Measurements from ENCODE around the gene LPP. TPM values are rescaled to one million over a fixed set of nuclear protein-coding genes. Genes with fewer than 3 reads are reported as not detected.

The LPP gene
- total RNA-seq, 1 donor, result 77.4 TPM

DNA sequence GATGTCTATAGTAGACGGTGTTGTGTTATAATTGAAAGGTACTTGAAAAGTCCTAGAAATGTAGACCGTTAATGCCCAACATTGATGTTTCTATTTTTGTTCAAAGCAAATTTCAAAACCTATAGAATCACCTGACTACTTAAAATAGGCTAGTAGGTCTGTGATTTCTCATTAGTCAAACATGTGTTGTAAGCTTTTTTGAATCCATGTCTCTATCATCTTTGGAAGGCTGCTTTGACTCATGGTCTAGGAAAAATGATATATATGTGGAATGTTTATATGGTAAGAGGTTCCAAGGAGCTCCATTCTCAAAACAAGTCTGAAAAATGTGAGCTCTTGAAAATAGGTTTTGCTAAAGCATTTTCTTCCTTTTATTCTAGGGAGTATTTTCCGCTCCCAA is 375.3 kb downstream of the LPP start:
- no peak overlapping the region for H3K4me2 ChIP-seq (ENCODE audit: insufficient read depth, low read length)

DNA sequence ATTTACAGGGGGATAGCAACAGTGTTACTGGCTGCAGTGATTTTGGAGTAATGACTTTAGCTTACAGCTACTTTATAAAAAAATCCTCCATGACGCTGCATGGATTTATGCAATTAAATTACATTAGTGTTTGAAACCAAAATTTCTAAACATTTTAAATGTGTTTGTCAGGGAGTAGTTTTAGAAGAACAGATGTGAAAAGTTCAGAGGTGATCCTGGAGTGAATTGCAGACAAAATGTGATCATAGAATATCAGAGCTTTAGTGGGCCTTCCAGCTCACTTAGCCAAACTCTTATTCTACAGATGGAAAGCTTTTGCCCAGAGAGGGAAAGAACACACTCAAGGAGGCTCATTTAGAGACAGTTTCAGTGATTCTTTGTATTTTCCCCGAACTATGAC is 376.3 kb downstream of the LPP start:
- DNase-seq (ENCODE audit: insufficient read length, low spot score, missing footprints), result no peak
- Histone ChIP-seq H3K4me2 (ENCODE audit: insufficient read depth, low read length) (no peak overlapping the region), H3K27me3 (ENCODE audit: insufficient read depth, low read length) (no peaks in the 10 kb centered on the region), H3K9me3 (ENCODE audit: low read depth, low read length) (no peaks in the 10 kb centered on the region), H3K79me2 (ENCODE audit: insufficient read depth, low read length) (peaks cover 35% of the 10 kb centered on the region), H2AFZ (ENCODE audit: low read length) (no peak overlapping the region), H3K4me3 (ENCODE audit: insufficient read depth, low read length) (no peak overlapping the region), H4K20me1 (ENCODE audit: insufficient read depth, low read length) (peaks cover 10% of the 10 kb centered on the region), H3K4me1 (ENCODE audit: insufficient read depth, low read length) (peaks cover 36% of the 10 kb centered on the region), H3K36me3 (ENCODE audit: insufficient read depth, low read length) (no peaks in the 10 kb centered on the region), H3K27ac (ENCODE audit: low read depth, low read length) (no peak overlapping the region)
- TF ChIP-seq, protein P1, sequence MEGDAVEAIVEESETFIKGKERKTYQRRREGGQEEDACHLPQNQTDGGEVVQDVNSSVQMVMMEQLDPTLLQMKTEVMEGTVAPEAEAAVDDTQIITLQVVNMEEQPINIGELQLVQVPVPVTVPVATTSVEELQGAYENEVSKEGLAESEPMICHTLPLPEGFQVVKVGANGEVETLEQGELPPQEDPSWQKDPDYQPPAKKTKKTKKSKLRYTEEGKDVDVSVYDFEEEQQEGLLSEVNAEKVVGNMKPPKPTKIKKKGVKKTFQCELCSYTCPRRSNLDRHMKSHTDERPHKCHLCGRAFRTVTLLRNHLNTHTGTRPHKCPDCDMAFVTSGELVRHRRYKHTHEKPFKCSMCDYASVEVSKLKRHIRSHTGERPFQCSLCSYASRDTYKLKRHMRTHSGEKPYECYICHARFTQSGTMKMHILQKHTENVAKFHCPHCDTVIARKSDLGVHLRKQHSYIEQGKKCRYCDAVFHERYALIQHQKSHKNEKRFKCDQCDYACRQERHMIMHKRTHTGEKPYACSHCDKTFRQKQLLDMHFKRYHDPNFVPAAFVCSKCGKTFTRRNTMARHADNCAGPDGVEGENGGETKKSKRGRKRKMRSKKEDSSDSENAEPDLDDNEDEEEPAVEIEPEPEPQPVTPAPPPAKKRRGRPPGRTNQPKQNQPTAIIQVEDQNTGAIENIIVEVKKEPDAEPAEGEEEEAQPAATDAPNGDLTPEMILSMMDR (IDR thresholded peaks at IDR 0.05; ENCODE audit: extremely low read depth, low read depth, low read length), result no peak

More for the DNA sequence above, 375.3 kb downstream of the LPP start:
- H3K79me2 ChIP-seq (ENCODE audit: insufficient read depth, low read length), result peaks cover 26% of the 10 kb centered on the region
- no peak overlapping the region for H3K4me3 ChIP-seq (ENCODE audit: insufficient read depth, low read length)
- H2AFZ ChIP-seq (ENCODE audit: low read length), result no peak overlapping the region
- no peaks in the 10 kb centered on the region for H3K9me3 ChIP-seq (ENCODE audit: low read depth, low read length)
- H3K27me3 ChIP-seq (ENCODE audit: insufficient read depth, low read length), result no peaks in the 10 kb centered on the region
- H3K27ac ChIP-seq (ENCODE audit: low read depth, low read length), result no peak overlapping the region
- H3K4me1 ChIP-seq (ENCODE audit: insufficient read depth, low read length), result peaks cover 27% of the 10 kb centered on the region
- TF ChIP-seq, protein P1 (IDR thresholded peaks at IDR 0.05; ENCODE audit: extremely low read depth, low read depth, low read length), result no peak
- H3K36me3 ChIP-seq (ENCODE audit: insufficient read depth, low read length), result peaks cover 4% of the 10 kb centered on the region
- peaks cover 3% of the 10 kb centered on the region for H4K20me1 ChIP-seq (ENCODE audit: insufficient read depth, low read length)
- DNase-seq (ENCODE audit: insufficient read length, low spot score, missing footprints), result peak; percentile 84

DNA sequence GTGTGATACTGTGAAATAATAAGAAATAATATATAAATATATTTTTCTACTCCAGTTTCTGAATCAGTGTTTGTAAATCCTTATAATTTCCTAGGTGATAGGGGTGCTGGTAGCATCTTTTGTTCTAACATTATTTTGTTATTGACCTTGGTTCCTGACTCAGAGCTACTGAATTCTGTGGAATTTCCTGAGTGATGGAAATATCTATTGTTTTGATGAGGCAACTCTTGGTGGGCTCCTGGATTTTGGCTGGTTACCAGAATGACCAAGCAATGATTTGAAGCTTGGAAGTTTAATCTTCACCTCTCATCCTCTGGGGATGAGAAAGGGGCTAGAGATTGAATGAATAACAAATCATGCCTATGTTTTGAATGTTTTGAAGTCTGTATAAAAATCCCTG is 377.3 kb downstream of the LPP start:
- no peak for DNase-seq (ENCODE audit: insufficient read length, low spot score, missing footprints)
- TF ChIP-seq, protein P1 (IDR thresholded peaks at IDR 0.05; ENCODE audit: extremely low read depth, low read depth, low read length), result no peak
- H3K79me2 ChIP-seq (ENCODE audit: insufficient read depth, low read length), result peaks cover 36% of the 10 kb centered on the region

DNA sequence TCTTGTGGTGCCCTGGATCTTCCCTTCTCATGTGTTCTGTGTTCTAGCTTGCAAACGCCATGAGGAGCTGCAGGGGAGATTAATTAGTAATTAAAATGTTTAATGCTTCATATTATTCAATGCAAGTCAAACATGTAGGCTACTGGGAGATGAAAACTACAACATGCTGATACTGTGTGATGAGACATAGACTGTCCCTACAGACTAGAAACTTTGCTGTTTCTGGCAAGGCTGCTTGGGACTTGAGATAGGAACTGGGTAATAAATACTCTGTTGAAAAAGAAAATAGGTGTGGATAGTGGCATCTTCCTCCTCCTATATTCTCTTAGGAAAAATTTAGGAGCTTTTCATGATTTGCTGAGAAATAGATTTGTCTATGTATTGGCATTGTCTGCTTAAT is 379.2 kb downstream of the LPP start:
- Histone ChIP-seq H3K79me2 (ENCODE audit: insufficient read depth, low read length) (peaks cover 38% of the 10 kb centered on the region), H4K20me1 (ENCODE audit: insufficient read depth, low read length) (peaks cover 10% of the 10 kb centered on the region), H3K36me3 (ENCODE audit: insufficient read depth, low read length) (no peaks in the 10 kb centered on the region), H3K4me3 (ENCODE audit: insufficient read depth, low read length) (no peak overlapping the region), H3K27me3 (ENCODE audit: insufficient read depth, low read length) (no peaks in the 10 kb centered on the region), H3K27ac (ENCODE audit: low read depth, low read length) (peak overlapping the region; percentile 25), H3K4me1 (ENCODE audit: insufficient read depth, low read length) (peaks cover 36% of the 10 kb centered on the region), H3K4me2 (ENCODE audit: insufficient read depth, low read length) (peak overlapping the region; percentile 20), H2AFZ (ENCODE audit: low read length) (no peak overlapping the region), H3K9me3 (ENCODE audit: low read depth, low read length) (no peaks in the 10 kb centered on the region)
- TF ChIP-seq, protein P1 (IDR thresholded peaks at IDR 0.05; ENCODE audit: extremely low read depth, low read depth, low read length), result no peak
- no peak for DNase-seq (ENCODE audit: insufficient read length, low spot score, missing footprints)

More for the DNA sequence above, 377.3 kb downstream of the LPP start:
- no peaks in the 10 kb centered on the region for H3K36me3 ChIP-seq (ENCODE audit: insufficient read depth, low read length)
- peak overlapping the region; percentile 16 for H3K27ac ChIP-seq (ENCODE audit: low read depth, low read length)
- peaks cover 36% of the 10 kb centered on the region for H3K4me1 ChIP-seq (ENCODE audit: insufficient read depth, low read length)
- no peak overlapping the region for H3K4me3 ChIP-seq (ENCODE audit: insufficient read depth, low read length)
- no peak overlapping the region for H2AFZ ChIP-seq (ENCODE audit: low read length)
- H3K27me3 ChIP-seq (ENCODE audit: insufficient read depth, low read length), result no peaks in the 10 kb centered on the region
- H3K9me3 ChIP-seq (ENCODE audit: low read depth, low read length), result no peaks in the 10 kb centered on the region
- peak overlapping the region; percentile 8 for H3K4me2 ChIP-seq (ENCODE audit: insufficient read depth, low read length)
- peaks cover 10% of the 10 kb centered on the region for H4K20me1 ChIP-seq (ENCODE audit: insufficient read depth, low read length)
